T-helper 22 cell (primary cell): ENCODE data around the gene BSG.
A peak's percentile ranks its signal among the peaks of the same experiment; 100 is the strongest.
"Not testable (repeated sequence)": the region's sequence is repeated elsewhere in the genome, so short reads cannot be mapped to it uniquely, and the experiment has no call there.

ENCODE experiments used
- DNase-seq: peaks from one replicate; pipeline ENCODE4 v3.0.0-alpha.2; 2020; ENCODE audit warnings: low read depth

Gene BSG

DNA sequence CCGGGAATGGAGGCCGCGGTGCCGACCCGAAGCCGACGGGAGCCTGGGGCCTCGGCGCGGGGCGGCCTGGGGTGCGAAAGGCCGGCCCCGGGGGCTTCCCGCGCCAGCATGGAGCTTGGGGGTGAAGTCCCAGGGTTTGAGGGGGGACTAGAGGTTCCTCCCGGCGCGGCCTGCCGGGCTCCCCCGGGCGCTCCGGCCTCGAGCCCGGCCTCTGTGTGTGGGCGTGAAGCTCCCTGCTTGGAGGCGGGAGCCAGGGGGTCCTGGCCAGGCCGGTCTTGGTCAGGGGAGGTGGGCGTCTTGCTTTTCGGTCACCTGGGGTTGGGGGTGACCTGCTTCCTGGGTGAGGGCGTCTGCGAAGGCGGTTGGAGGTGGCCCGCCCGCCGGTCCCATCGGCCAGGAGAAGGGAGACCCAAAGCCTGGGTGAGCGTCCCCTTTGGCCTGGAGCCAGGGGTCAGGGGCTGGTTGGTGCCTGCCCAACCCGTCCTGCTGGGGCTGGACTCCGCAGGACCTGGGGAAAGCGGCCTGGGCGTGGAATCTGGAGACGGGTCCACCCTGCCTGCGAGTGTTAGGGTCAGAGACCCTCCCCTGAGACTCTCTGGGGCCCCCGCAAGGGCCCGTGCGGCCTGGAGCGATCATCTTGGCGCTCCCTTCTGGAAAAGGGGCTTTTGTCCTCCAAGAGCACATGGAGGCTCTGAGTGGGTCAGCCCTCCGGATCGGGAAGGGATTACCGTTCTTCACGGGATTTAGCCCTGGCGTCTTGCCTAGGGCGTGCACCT lies 535 bp downstream of the BSG start:
- no peak for DNase-seq

DNA sequence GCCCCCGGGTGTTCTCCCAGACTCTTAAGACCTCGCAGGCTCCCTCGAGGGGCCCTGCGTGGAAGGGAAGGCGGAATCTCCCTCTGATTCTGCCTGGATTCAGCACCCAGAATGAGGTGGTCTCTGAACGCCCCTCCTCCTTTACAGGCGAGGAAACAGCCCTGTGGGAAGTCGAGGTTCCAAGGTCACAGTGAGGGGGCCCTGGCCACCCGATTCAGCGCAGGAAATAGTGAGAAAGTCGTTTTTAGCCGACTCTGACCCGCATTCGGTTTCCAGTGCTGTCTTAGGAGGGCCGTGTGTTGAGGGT lies 1.1 kb downstream of the BSG start:
- no peak for DNase-seq

DNA sequence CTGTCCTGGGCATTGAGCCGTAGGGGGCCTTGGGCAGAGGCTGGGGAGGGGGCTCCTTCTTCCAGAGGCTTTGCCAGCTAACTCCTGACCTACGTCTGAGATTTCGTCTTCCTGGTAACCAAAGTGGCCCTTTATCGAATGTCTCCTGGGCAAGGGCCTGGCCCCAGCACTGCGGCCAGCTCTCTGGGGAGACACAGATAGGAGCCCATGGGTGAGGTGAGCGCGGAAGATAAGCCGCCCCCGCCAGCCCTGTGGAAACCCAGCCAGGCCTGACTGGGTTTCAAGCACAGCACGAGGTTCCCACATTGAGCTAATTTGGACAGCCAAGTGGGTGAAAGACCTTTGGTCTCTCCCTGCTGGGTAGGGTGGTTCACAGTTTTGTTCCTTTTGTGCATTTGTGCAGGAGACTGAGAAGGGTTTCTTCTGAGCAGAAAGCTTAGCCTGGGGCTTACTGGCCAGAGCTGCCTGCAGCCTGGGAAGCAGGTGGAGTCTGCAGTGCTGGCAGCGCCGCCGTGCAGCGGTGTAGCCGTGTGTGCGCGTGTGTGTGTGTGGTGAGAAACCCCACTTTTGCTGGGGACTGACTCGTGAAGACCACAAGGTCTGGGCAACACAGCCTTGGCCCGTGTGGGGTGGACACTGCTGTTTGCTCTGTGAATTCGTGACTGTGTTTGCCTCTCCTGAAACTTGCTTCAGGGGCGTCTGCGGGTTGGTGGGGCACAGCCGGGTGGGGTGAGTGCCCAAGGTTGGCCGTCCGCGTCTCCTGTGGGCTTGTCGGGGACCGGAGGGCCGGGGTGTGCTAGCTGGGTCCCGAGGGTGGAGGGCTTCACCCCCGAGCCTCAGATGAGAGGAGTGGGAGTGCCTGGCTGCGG lies 2.5 kb downstream of the BSG start:
- DNase-seq: no peak

DNA sequence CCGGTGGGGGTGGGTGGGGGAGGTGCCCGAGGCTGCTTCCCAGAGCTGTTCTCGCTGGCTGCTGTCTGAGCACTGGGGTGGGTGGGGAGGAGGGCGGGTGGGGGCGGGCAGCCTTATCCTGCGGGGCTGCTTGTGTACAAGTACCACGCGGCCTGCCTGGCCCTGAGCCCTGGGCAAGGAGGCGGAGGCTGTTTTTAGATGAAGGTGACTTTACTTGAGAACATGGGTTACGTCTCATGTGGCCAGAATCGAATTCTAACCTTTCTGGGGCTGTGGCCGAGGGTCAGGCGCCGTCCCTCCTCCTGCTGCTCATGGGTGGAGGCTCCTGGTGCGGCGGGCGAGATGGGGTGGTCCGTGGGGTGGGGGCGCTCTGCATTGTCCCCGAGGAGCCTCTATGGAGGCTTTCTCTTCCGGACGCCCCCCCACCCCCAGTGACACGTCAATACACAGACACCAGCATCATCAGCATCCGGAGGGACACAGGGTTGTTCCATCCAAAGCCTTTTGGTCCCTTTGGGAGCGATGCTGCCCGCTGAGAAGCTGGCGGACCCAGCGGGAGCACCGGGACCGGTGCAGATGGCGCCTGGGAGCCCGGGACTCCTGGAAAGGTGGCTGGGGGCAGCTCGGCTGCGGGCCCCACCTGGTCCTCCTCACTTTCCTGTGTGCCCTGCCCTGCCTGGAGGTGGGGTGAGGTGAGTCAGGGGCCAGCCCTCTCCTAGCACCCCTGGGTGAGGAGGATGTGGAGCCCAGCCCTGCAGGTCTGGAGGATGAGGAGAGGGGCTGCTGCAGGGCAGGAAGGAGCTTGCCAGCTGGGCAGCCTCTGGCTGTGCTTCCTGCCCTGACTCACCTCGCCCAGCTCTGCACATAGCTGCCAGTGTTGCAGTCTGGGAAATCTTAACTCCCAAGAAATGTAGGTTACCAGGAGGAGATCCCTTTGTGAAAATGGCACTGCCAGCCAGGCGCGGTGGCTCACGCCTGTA lies 3.4 kb downstream of the BSG start:
- DNase-seq: no peak

DNA sequence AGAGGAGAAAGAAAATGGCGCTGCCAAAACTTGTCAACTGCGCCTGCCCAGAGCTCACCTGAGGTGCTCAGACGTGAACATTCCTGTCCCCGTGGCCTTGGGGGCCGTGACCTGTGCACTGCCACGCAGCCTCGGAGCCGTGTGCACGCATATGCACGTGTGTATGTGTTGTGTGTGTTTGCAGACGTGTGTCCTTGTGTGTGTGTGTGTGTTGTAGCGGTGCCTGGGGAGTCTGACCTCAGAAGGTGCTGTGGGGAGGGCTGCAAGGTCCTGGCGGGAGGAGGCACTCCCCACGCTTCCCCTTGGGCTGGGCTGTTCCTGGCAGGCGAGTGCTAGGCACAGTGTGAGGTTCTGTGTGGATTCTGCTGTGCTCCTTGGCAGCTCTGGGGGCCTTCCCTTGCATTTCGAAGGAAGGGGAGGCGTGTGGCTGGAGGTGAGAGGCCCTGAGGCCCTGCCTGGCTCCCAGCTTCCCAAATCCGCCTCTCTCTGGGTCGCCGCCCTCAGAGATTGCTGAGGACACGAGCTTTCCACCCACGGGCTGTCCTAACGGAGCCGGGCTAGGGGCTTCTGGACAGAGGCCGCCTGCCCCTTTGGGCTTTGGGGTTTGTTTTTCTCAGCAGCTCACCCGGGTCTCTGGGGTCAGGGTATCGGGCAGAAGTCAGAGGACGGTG lies 4.5 kb downstream of the BSG start:
- DNase-seq: no peak

DNA sequence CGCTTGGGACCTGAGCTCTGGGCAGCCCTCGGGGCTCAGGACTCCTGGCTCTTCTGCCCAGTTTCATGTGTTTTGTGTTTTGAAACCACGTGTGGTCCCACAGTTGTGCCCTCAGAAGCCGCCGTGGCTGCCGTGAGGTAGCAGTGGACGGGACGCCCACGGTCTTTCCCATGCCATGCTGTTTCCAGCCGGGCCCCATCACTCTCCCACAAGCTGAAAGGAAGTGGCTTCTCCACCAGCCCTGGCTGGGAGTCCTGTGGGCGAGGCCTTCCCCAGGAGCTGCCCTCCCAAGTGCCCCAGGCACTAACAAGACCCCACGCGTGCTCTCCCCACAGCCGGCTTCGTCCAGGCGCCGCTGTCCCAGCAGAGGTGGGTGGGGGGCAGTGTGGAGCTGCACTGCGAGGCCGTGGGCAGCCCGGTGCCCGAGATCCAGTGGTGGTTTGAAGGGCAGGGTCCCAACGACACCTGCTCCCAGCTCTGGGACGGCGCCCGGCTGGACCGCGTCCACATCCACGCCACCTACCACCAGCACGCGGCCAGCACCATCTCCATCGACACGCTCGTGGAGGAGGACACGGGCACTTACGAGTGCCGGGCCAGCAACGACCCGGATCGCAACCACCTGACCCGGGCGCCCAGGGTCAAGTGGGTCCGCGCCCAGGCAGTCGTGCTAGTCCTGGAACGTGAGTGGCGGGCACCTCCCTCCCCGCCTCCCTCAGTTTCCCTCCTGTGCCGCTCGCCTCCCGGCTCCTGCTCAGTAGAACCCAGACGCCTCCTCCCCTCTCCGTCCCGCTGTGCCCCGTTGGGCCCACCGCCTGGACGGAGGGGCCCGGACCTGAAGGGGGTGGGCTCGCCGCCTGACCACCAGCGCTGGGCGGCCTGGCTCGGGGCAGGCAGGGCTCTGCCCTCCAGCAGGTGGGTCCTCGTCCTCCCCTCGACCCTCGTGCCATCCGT lies 5.3 kb downstream of the BSG start:
- DNase-seq: no peak

DNA sequence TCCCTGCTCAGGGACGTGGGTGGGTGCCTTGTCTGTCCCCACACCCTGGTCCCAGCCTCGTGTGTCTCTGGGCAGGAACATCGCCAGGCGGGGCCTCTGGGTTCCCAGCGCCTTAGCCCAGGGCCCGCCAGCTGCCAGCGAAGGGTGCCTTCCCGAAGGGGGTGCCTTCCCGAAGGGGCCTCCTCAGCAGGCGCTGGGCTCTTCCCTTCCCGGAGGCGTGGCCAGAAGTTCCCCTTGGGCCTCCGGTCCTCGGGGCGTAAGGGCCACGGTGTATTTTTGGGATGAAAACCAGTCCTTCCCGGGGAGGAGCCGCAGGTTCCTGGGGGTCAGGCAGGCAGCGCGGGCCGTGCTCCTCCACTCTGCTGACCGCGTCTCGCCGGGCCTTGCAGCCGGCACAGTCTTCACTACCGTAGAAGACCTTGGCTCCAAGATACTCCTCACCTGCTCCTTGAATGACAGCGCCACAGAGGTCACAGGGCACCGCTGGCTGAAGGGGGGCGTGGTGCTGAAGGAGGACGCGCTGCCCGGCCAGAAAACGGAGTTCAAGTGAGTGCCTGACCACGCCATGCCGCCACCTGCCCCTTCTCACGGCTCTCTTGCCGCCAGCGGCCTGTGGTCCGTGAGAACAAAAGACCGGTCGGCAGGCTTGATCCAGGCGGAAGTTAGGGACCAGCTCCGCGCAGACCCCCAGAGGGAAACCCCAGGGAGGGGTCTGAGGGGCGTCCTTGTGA lies 6.9 kb downstream of the BSG start:
- DNase-seq: no peak

DNA sequence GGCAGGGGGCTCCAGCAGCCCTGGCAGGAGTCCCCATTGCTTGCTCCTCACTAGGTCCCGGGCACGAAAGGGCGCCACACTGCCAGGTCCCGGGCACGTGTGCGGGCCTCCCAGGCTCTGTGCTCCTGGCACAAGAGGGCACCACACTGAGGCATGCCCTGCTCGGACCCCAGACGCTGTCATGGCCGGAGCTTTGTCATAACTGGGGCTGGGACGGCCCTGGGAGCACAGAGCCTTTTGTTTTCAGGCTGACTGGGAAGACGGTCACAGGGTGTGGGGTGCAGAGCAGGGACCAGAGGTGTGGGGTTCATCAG lies 7.4 kb downstream of the BSG start:
- no peak for DNase-seq

DNA sequence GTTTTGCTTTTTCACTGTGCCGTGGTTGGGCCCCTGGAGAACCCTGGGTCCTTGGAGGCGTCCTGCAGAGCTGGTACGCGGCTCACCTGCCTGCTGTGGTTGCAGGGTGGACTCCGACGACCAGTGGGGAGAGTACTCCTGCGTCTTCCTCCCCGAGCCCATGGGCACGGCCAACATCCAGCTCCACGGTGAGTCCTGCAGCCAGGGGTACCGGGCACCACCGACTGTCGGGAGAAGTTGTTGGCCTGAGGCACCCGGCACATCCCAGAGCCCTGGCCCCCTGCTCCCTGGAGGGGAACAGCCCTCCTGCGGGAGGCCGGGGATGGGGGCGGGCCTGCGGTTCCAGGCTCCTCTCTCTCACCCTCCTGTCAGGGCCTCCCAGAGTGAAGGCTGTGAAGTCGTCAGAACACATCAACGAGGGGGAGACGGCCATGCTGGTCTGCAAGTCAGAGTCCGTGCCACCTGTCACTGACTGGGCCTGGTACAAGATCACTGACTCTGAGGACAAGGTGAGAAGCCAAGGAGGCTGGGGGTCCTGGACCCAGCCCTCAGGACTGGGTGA lies 8.0 kb downstream of the BSG start:
- no peak for DNase-seq

DNA sequence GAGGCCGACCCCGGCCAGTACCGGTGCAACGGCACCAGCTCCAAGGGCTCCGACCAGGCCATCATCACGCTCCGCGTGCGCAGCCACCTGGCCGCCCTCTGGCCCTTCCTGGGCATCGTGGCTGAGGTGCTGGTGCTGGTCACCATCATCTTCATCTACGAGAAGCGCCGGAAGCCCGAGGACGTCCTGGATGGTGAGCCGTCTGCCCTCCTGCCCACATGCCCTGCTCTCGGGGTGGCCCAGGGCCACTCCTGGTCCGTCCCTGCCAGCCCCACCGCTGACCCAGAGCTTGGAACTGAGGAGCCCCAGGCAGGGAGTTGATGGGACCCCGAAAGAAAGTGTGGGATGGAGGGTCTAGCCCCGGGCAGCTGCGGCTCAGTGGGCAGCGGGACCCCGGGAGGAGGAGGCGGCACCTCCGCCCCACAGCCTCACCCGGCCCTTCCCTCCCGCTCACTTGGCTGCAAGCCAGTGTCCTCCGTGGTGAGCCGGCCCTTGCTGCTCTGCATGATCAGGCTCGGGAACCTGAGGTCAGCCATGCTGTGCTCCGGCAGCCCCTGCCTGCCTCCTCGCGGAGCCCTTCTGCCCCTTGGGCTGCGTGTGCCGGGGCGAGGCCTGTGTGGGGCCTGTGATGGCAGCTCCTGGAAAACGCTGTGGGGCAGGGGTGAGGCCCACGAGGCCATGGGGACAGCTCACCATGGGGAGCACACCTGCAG lies 9.2 kb downstream of the BSG start:
- no peak for DNase-seq

DNA sequence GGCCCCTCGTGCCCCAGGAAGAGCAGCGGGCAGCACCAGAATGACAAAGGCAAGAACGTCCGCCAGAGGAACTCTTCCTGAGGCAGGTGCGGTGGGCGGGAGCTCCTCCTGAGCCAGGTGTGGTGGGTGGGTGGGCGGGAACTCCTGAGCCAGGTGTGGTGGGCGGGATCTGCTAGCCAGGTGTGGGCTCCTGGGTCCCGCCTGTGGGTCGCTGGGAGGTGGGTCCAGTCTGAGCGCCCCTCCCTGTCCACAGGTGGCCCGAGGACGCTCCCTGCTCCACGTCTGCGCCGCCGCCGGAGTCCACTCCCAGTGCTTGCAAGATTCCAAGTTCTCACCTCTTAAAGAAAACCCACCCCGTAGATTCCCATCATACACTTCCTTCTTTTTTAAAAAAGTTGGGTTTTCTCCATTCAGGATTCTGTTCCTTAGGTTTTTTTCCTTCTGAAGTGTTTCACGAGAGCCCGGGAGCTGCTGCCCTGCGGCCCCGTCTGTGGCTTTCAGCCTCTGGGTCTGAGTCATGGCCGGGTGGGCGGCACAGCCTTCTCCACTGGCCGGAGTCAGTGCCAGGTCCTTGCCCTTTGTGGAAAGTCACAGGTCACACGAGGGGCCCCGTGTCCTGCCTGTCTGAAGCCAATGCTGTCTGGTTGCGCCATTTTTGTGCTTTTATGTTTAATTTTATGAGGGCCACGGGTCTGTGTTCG lies 10.3 kb downstream of the BSG start:
- DNase-seq: no peak

DNA sequence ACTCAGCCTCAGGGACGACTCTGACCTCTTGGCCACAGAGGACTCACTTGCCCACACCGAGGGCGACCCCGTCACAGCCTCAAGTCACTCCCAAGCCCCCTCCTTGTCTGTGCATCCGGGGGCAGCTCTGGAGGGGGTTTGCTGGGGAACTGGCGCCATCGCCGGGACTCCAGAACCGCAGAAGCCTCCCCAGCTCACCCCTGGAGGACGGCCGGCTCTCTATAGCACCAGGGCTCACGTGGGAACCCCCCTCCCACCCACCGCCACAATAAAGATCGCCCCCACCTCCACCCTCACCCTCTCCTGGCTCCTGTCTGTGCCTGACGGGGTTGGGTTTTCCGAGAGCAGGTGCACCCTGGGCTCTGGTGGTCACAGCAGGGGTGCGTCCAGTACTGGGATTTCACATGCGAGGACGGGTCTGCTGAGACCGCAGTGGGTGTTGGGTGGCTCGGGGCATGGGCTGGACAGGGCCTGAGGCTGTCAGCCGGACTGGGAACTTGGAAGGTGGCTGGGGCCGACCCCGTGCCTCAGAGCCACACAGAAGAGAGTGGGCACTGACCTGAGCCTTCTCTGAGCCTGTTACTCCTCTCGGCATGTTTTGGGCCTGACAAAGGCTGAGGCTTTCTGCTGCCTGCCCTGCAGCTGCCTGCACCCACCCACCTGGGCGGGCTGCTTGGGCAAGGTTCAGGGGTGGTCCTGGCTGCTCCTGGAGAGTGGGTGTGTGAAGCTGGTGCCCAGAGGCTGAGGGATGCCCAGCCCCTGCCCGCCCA lies 11.0 kb downstream of the BSG start:
- DNase-seq: no peak

DNA sequence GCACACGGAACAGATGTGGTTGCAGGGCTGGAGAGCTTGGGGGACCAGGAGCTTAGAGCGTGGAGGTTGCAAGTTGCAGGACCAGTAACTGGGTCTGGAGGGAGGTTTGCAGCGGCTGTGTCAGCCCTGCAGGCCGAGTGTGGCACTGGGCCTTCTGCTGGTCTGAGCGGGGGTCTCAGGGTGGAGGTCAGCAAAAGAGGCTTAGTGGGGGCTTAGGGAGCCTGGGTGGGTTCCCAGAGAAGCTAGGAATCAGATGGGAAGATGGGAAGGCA lies 11.5 kb downstream of the BSG start:
- no peak for DNase-seq

DNA sequence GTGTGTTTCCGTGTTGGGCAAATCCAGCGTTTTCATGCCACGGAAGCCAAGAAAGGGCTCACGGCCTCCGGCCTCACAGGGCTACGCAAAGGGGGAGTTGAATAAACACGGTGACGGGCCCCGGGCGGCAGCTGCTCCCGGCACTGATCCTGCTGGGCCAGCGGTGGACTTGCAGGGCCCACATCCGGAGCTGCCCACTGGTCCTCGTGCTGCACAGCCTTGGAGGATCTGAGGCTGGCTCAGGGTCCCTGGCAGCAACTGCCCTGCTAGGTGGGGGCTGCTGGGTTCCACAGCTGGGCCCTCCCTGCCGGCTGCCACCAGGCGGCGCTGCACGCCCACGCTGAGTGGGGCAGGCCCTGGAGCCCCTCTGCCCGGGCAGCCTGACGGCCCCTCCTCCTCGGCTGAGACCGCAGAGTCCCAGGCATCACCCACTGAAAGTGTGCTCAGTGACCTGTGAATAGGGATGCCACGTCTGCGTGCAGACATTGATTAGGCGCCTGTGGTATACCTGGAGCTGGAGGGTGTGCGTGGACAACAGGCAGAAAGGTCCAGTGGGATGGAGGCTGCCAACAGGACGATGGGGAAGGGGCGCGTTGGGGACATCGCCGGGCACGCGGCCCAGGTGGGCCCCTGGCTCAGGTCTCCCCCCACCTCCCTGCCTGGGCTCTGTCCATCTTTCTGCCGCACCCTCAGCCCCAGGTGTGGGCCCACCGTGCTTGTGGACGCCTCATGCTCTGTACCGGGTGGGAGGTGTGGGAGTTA lies 12.0 kb downstream of the BSG start:
- DNase-seq: peak; percentile 27

DNA sequence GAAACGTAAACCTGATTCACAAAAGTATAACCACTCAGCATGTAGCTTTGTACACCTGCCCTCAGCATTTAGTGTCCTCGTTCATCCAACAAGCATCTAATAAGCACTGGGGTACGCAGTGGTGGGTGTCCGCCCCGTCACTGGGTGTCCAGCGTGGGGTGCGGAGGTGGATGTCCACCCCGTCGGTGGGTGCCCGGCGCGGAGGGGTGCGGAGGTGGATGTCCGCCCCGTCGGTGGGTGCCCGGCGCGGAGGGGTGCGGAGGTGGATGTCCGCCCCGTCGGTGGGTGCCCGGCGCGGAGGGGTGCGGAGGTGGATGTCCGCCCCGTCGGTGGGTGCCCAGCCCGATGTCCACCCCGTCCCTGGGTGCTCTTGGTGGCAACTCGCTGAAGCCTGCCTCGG lies 12.8 kb downstream of the BSG start:
- not testable (repeated sequence) for DNase-seq

DNA sequence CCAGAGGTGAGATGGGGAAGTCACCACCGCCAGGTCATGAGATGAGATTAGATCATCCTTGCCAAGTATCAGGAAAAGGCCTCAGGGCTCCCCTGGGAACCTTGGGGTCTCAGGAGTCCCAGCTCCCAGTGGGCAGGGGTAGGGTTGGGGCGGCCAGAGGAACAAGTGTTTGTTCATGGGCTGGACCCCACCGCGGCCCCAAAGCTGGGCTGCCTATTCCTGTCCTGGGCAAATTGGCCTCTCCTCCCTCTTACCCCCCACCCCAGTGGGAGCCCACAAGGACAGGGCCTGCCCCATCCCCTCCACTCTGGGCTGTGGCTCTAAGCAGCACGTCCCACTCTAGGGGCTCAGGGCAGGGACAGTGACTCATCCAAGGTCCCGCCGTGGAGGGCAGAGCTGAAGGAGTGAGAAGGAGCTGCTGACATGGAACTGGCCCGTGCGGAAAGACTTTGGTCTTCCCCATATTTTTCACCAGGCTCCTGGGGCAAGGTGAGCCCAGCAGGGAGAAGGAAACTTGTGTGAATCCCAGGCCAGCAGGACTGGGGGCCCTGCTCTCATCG lies 13.2 kb downstream of the BSG start:
- DNase-seq: no peak
